Fibroblast of peridontal ligament (primary cell): ENCODE results near the gene BDKRB2.

Source experiments
- DNase-seq: peaks from one replicate; pipeline ENCODE4 v3.0.0-alpha.2; 2010; ENCODE audit errors: extremely low read depth

BDKRB2 gene

DNA sequence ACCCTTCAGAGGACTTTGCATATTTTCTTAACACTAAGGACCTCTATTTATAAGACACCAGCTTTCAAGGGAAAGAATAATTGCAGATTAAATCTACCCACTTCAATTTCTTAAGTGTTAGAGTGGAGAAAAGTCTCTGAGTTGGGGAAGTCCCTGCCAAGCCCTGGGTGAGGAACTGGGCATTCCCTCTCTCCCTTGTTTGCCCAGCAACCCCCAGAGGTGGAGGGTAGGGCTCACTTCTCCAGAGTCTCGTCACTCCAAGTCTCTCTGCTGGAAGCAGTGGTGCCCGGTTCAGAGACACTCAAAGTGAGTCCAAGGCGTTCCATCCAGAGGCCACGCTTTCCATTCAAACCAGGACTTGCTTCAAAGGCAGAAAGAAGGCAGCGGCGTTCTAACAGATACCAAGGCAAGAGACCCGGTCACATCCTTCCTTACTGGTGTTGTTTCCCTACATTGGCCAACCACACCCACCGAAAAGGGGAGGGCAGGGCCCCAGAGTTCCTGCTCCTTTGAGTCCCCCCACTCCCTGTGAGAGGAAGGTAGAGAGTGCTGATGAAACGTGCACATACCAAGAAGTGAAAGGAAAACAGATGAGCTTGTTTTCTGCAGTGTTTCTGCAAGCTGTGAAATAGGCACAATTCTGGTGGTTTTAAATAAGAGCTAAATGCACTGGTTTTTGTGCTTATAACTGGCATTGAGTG, 6.1 kb upstream of the BDKRB2 start:
- no peak for DNase-seq

DNA sequence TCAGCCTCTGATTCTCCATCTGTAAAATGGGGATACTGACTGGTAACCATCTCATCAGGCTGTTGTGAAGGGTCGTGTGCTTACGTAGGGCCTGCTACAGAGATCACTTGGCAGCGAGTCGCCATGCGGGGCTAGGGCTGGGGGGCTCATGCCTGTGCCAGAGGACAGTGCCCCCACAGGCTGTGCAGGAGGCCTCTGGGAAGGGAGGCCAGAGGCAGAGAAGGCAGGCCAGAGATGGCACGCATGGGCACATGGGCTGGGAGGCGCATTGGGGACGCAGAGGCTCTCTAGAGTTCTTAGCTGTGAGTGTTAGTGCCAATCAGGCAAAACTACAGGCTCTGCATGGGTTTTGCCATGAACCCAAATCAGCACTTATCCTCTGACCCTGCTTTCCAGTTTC, 3.5 kb upstream of the BDKRB2 start:
- DNase-seq: no peak

DNA sequence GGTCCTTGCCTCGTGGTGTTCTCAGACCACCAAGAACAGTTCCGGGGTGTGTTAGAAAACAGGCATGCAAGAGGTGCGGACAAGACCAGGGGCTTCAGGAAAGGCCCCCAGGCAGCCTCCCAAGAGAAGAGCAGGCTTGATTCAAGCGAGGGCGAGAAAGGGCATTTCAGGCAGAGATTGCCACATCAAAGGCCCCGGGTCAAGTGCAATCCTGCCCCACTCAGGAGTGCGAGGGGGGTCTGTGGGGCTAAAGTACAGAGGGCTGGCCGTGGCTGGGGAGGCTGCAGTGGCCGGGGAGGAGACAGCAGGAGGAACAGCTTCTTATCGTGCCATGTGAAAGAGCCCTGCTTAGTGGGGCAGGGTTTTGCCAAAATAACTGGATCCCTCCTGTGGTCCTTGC, 2.7 kb upstream of the BDKRB2 start:
- DNase-seq: no peak

GRCh38 chr14:96202441-96203094, 2.1 kb upstream of the BDKRB2 start:
- DNase-seq: no peak

- DNase-seq: no peak
Observed at GRCh38 chr14:96203116-96203515, 1.5 kb upstream of the BDKRB2 start.

DNA sequence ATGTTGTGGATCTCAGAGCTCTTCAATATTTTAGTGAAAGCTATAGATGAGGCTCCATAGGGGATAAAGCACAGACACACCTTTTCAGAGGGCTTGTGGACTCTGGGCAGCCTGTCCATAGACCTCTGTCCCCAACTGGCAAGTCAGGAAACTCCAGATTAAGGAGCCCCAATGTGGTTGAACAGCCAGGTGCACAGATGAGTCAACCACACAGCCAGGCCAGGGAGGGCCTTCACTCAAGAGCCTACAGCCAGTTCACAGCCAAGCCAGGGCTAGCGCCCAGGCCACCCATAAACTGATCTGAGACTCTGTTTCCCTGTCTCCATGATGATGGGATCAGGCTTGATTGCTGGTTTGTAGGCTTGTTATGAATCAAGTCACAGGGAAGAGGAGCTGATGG, 1.0 kb upstream of the BDKRB2 start:
- no peak for DNase-seq

DNA sequence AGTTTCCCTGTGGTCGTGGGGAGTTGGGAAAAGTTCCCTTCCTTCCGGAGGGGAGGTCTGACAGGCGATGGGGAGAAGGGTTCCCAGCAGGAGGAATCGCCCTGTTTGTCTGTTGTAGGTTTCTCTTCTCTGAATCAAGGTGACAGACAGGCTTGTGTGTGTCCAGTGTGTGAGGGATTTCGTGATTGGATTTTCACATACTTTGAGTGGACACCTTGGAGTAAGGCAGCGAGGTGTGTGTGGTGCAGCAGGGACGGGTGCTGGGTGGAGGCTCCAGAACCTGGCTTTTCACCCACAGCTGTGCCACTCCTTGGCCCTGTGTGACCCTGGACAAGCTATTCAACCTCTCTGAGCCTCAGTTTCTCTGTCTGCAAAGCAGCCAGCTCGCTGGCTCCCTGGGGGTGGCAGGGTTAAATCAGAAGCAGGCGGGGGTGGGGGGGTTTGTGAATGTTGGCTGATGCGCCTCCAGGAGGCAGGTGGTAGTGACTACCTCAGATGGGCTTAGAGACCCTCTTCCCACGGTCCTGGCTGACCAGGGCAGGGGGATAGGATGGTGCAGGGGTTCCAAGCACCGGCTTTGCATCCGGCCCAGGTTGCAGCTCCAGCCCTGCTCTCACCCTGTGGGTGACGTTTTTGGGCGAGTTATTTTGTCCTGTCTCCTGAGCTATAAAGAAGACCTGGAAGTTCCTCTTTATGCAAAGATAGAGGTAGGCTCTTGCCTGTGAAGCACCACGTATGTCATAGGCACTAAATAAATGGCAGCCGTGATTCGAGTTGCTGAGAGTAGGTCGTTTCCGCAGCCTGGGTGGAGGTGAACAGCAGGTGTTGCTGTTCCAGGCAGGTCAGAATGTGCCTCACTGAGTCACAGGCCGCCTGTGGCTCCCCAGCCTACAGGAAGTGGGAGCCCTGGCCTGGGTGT, 679 bp downstream of the BDKRB2 start:
- DNase-seq: no peak

GRCh38 chr14:96205978-96206360, 1.3 kb downstream of the BDKRB2 start:
- no peak for DNase-seq

DNA sequence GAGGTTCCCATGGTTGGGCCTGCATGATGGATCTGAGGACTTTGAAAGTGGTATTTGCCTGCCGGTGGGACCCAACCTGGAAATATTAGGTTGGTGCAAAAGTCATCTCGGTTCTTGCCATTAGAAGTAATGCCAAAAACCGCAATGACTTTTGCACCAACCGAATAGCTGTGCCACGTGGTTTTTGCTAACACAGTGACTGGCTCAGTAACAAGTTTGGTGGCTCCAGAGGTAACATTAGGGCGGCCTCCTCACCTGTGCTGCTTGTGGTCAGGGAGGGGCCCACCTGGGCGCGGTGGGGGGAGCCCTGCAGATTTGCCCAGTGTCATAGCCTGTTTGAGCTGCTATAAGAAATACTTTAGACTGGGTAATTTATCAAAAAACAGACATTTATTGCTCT, 1.8 kb downstream of the BDKRB2 start:
- DNase-seq: no peak

GRCh38 chr14:96207686-96208085, 3.0 kb downstream of the BDKRB2 start:
- no peak for DNase-seq

- DNase-seq: no peak
Observed at GRCh38 chr14:96208739-96209138, 4.1 kb downstream of the BDKRB2 start.

- DNase-seq: no peak
Observed at GRCh38 chr14:96212140-96212539, 7.5 kb downstream of the BDKRB2 start.

DNA sequence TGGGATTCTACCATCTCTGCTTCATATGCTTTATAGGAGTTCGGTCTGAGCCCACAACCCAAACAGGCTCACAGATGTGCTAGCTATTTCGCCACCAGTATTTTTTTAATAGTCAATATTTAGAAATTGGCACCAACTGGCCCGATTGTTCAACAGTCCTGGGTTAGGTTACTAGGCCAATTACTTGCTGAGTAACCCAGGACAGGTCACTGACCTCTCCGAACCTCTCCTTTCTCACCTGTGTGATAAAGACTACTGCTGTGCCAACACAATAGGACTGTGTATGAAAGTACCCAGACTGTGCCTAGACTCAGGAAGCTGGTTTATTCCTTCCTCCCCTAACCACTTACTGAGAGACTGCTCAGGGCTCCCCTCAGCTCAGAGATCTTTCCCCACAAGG, 8.3 kb downstream of the BDKRB2 start:
- no peak for DNase-seq

- DNase-seq: no peak
Observed at GRCh38 chr14:96213871-96214465, 9.3 kb downstream of the BDKRB2 start.

- no peak for DNase-seq
Observed at GRCh38 chr14:96214793-96215192, 10.2 kb downstream of the BDKRB2 start.

GRCh38 chr14:96215452-96216244, 11.0 kb downstream of the BDKRB2 start:
- no peak for DNase-seq

DNA sequence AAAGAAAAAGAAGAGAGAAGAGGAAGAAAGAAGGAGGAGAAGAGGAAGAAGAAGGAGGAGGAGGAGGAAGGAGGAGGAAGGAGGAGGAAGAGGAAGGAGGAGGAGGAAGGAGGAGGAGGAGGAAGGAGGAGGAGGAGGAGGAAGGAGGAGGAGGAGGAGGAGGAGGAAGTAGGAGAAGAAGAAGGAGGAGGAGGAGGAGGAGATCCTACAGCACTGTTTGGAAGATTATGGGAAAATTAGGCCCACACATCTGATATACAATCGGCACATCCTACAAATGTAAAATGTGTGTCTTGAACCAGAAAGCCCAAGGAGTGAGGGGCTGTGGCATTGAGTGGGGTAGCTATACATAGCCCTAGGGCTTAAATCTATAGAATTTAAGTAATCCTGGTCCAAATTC, 12.0 kb downstream of the BDKRB2 start:
- DNase-seq: no peak

DNA sequence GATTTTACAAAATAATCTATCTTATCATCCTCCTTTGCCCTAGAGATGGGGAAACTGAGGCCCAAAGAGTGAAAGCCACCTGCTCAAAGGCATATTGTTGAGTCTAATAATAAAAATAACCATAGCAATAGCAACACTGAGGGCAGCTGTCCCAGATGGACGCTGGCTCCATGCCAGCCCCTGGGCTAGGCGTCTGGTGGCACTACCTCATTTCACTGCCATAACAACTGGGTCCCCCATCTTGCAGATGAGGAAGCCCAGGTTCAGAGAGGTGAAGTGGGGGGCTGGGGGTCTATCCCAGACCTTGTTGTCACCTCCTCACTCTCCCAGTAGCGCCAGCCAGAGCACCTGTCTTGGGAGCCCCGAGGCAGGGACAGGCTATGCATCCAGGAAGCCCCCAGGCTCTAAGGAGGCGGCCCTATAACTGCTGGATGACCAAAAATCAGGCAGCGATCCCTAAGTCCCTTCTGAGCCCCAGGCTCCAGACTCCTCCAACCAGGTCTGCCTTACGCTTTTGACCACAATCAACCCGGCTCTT, 12.8 kb downstream of the BDKRB2 start:
- DNase-seq: no peak

DNA sequence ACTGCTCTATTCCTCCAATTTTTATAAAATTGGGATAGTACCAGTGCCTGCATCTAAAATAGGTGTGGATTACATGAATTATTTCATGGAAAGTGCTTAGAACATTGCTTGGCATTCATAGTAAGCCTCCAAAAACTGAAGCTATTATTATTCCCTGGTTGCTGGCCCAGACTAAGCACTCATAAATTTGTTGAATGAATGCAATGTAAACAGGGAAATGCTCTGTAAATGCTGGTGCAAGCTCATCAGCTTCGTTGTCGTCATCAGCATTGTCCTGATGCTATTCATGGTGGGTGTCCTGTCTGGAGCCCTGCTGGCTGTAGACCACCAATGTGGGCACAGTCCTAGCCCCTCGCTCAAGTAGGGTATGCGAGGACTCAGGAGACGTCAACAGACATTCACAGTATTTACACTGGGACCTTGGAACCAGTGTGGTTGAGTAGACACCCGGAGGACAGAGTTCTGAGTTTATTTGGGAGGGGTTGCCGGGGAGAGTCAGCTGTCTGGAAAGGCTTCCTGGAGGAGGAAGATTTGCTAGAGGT, 16.5 kb downstream of the BDKRB2 start:
- DNase-seq: peak; percentile 57

DNA sequence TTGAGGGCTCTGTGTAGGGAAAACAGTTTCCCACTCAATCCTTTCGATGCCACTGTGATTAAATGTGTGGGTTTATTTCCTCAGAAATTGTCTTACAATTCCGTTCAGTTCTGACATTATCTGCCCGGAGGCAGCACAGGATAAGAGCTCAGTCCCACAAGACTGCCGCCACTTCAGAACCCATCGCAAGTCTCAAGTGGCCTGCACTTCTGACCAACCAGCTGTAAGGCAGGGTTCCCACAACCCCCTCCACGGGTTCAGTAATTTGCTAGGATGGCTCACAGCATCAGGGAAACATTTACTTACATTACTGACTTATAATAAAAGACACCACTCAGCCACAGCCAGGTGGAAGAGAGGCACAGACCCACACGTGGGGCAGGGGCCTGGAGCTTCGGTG, 17.2 kb downstream of the BDKRB2 start:
- DNase-seq: no peak
